SK-N-MC (cell line): ENCODE measurements around the gene AGAP1.

Experiments
- EZH2 ChIP-seq: fragments of 200-600 bp; sonication (generic); IDR thresholded peaks from one replicate; pipeline ENCODE4 v1.6.1; 2017; ENCODE audit warnings: antibody characterized with exemption
- POLR2AphosphoS5 ChIP-seq: IDR thresholded peaks from 2 replicates; pipeline ENCODE4 v1.6.1; 2012; ENCODE audit warnings: mild to moderate bottlenecking, low read depth, low read length, borderline replicate concordance

- TF ChIP-seq EZH2, result no peak
- TF ChIP-seq POLR2AphosphoS5, result no peak
These were observed 235.7 kb downstream of the AGAP1 start for GRCh38 chr2:235729557-235729947.
